Glutamatergic neuron (in vitro differentiated cells): ENCODE measurements around the gene VGLL2. TPM values are rescaled to one million over a fixed set of nuclear protein-coding genes. Genes with fewer than 3 reads are reported as not detected.

ENCODE experiments used
- DNase-seq: peaks from one replicate; pipeline ENCODE4 v3.0.0; 2022
- H3K27ac Mint-ChIP-seq: one replicate; pipeline ENCODE4 v1.8.0; 2020; ENCODE audit warnings: mild to moderate bottlenecking, mixed read lengths, inconsistent platforms; ENCODE audit not compliant: unreplicated experiment
- H3K27me3 Mint-ChIP-seq: one replicate; pipeline ENCODE4 v1.8.0; 2020; ENCODE audit warnings: mild to moderate bottlenecking, moderate library complexity, mixed read lengths, inconsistent platforms; ENCODE audit not compliant: unreplicated experiment
- H3K36me3 Mint-ChIP-seq: one replicate; pipeline ENCODE4 v1.8.0; 2020; ENCODE audit warnings: mild to moderate bottlenecking, mixed read lengths, inconsistent platforms; ENCODE audit not compliant: unreplicated experiment
- H3K4me1 Mint-ChIP-seq: one replicate; pipeline ENCODE4 v1.8.0; 2020; ENCODE audit warnings: mild to moderate bottlenecking, low read depth, mixed read lengths, inconsistent platforms; ENCODE audit not compliant: unreplicated experiment
- H3K4me3 Mint-ChIP-seq: one replicate; pipeline ENCODE4 v1.8.0; 2020; ENCODE audit warnings: mild to moderate bottlenecking, mixed read lengths, inconsistent platforms; ENCODE audit not compliant: unreplicated experiment
- H3K9me3 Mint-ChIP-seq: one replicate; pipeline ENCODE4 v1.8.0; 2020; ENCODE audit warnings: mild to moderate bottlenecking, moderate library complexity, mixed read lengths, inconsistent platforms; ENCODE audit not compliant: unreplicated experiment
- total RNA-seq: library from RNA; stranded (reverse); fragmentation: NEBNext Ultra II Directional; extraction: Animal tissue kit (Norgen Biotek cat#: 25700); gene quantifications from one replicate; pipeline ENCODE4 v1.2.1, GENCODE V29; 2021; ENCODE audit not compliant: unreplicated experiment
- TF ChIP-seq, protein P1 (sequence below): fragments of 200-600 bp; sonication (generic); IDR thresholded peaks from one replicate; pipeline ENCODE4 v1.5.0; 2021; ENCODE audit not compliant: partially characterized antibody, unreplicated experiment

VGLL2 gene
- total RNA-seq, 1 donor from 2014 or later: not detected

DNA sequence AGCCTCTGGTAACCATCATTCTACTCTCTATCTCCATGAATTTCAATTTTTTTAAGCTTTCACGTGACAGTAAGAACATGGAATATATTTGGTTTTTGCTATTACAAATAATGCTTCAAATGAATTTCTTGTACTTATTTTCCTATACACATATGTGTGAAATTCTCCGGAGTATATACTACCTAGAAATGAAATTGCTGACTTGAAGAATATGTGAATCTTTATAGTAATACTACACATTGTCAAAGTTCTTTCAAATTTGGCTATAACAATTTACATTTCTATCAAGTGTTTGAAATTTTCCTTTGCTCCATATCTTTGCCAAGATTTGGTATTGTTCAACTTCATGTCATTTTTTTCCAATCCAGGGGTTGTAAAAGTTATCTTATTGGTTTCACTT lies 11.6 kb upstream of the VGLL2 start:
- H3K4me3 Mint-ChIP-seq: no peak overlapping the region
- peaks cover 3% of the 10 kb centered on the region for H3K27me3 Mint-ChIP-seq
- no peaks in the 10 kb centered on the region for H3K4me1 Mint-ChIP-seq
- H3K27ac Mint-ChIP-seq: no peak overlapping the region
- no peak for DNase-seq
- TF ChIP-seq, protein P1, sequence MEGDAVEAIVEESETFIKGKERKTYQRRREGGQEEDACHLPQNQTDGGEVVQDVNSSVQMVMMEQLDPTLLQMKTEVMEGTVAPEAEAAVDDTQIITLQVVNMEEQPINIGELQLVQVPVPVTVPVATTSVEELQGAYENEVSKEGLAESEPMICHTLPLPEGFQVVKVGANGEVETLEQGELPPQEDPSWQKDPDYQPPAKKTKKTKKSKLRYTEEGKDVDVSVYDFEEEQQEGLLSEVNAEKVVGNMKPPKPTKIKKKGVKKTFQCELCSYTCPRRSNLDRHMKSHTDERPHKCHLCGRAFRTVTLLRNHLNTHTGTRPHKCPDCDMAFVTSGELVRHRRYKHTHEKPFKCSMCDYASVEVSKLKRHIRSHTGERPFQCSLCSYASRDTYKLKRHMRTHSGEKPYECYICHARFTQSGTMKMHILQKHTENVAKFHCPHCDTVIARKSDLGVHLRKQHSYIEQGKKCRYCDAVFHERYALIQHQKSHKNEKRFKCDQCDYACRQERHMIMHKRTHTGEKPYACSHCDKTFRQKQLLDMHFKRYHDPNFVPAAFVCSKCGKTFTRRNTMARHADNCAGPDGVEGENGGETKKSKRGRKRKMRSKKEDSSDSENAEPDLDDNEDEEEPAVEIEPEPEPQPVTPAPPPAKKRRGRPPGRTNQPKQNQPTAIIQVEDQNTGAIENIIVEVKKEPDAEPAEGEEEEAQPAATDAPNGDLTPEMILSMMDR: no peak
- H3K36me3 Mint-ChIP-seq: no peaks in the 10 kb centered on the region
- H3K9me3 Mint-ChIP-seq: no peaks in the 10 kb centered on the region

DNA sequence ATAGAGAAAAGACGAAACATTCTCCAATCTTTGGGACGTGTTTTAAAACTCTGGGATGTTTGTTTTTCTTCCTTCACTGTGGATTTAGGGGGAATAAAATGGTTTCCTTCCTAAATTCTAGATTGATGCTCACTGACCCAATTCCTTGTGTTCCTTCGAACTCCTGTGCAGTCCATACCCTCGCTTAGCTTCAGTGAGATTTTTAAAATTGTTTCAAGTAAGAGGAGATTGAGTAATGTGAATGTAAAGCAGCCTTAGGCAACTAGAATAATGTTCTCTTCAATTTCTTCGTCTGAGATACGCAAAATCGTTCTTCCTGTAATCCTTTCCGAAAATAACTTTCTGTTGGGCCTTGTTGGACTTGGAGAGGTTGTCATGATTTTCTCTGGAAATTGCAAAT lies 2.6 kb upstream of the VGLL2 start:
- TF ChIP-seq, protein P1: no peak
- Mint-ChIP-seq H3K36me3 (no peaks in the 10 kb centered on the region), H3K9me3 (peaks cover 18% of the 10 kb centered on the region), H3K27me3 (peaks cover 27% of the 10 kb centered on the region), H3K4me3 (no peak overlapping the region), H3K4me1 (peaks cover 3% of the 10 kb centered on the region), H3K27ac (no peak overlapping the region)
- DNase-seq: no peak

DNA sequence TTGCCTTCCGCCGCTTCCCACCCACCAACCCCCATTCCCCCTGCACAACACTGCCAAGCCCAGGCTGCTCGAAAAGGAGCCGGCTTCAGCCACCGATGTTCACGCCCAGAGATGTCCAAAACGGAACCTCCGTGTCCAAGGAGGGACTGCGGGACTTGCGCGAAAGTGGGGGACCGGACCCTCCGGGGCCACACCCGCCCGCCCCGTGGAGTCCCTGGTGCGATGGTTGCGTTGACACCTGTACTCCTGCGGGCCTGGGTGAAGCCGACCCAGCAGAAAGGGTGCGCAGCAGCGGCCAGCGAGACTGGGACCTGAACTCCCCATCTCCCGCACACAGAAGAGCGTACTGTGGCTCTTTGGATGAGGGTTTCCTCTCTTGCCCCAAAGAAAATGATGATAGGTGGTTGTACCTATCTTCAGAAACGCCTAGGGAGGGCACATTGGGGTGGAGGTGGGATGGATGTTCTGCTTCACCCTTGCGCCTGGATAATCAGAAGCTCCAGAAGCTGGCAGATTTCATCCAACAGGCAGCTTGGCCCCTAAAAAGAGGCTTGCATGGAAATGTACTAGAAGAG lies 1.9 kb upstream of the VGLL2 start:
- Mint-ChIP-seq H3K36me3 (no peaks in the 10 kb centered on the region), H3K4me3 (no peak overlapping the region)
- no peak for DNase-seq

DNA sequence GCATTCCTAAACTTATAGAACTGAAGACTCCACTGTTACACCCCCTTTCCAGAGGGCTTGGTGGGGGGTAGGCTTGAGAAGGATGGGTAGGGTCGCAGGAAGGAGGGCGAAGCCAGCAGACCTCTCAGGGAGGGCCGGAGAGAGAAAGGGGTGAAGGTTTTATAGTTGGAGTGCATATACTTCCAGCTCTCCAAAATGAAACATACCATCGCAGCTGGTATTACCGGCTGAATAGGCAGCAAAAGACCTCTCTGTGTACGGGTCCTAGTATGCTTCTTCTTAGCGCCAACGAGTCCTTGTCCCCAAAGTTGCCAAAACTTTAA lies 1.0 kb upstream of the VGLL2 start:
- no peak overlapping the region for H3K27ac Mint-ChIP-seq
- no peak for DNase-seq
- no peaks in the 10 kb centered on the region for H3K36me3 Mint-ChIP-seq
- H3K9me3 Mint-ChIP-seq: peaks cover 18% of the 10 kb centered on the region
- peaks cover 35% of the 10 kb centered on the region for H3K27me3 Mint-ChIP-seq
- H3K4me3 Mint-ChIP-seq: peak overlapping the region; percentile 88
- H3K4me1 Mint-ChIP-seq: peaks cover 3% of the 10 kb centered on the region
- TF ChIP-seq, protein P1: no peak

More for the DNA sequence above, 1.9 kb upstream of the VGLL2 start:
- TF ChIP-seq, protein P1: no peak
- H3K27me3 Mint-ChIP-seq: peaks cover 28% of the 10 kb centered on the region
- peaks cover 3% of the 10 kb centered on the region for H3K4me1 Mint-ChIP-seq
- no peak overlapping the region for H3K27ac Mint-ChIP-seq
- peaks cover 18% of the 10 kb centered on the region for H3K9me3 Mint-ChIP-seq

DNA sequence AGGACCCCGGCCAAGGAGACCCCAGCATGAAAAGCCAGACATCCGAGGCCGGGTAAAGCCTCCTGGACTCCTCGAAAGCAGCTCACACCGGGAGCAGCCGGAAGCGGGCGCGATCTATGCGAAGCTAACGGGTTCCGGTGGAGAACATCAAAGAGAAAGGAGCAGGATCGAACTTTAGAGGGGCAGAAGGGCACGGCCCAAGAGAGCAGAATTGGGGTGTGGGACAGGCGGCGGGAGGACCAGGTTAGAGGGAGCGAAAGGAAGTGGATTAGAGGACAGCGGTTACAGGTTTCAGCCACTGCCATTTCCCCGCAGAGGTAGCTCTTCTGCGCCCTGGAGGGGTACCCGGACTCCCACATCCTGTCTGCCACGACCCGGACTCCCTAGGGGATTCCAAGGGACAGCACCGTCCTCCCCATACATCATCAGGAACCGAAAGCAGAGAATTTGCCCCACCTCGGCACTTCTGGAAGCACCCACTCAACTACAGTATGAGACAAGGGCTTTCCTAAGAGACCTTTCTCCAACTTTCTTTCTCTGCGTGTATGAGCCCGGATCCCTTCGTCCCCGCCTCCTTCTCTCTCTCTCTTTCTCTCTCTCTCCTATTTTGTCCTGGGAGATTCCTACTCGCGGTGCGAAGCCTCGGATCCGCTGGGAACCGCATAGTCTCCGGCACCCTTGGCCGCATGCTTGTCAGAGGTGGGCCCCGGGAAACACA lies 507 bp upstream of the VGLL2 start:
- H3K27me3 Mint-ChIP-seq: peaks cover 36% of the 10 kb centered on the region

More for the DNA sequence above, 507 bp upstream of the VGLL2 start:
- Mint-ChIP-seq H3K4me1 (peaks cover 3% of the 10 kb centered on the region), H3K9me3 (peaks cover 18% of the 10 kb centered on the region), H3K27ac (no peak overlapping the region), H3K4me3 (peak overlapping the region; percentile 88), H3K36me3 (no peaks in the 10 kb centered on the region)
- TF ChIP-seq, protein P1: no peak
- DNase-seq: peak; percentile 20
